Sigmoid colon (tissue), 3 donors: Measurements from ENCODE around the gene CAPN15.

ENCODE experiments used
- POLR2A ChIP-seq, 2 donors: fragments of 450-650 bp; IDR thresholded peaks; one replicate each; pipeline ENCODE4 v1.6.1; 2016; ENCODE audit warnings: antibody characterized with exemption in 2 of 2, mild to moderate bottlenecking in 2 of 2, moderate library complexity in 2 of 2
- TF ChIP-seq, protein P1 (sequence below), 4 experiments: fragments of 450-650 bp in 3 of 4; fragments of 200-600 bp in 1 of 4; IDR thresholded peaks; one replicate each; pipeline ENCODE4 v1.5.1; 2016 to 2019; ENCODE audit warnings: antibody characterized with exemption in 4 of 4, mild to moderate bottlenecking in 3 of 4, moderate library complexity in 2 of 4

DNA sequence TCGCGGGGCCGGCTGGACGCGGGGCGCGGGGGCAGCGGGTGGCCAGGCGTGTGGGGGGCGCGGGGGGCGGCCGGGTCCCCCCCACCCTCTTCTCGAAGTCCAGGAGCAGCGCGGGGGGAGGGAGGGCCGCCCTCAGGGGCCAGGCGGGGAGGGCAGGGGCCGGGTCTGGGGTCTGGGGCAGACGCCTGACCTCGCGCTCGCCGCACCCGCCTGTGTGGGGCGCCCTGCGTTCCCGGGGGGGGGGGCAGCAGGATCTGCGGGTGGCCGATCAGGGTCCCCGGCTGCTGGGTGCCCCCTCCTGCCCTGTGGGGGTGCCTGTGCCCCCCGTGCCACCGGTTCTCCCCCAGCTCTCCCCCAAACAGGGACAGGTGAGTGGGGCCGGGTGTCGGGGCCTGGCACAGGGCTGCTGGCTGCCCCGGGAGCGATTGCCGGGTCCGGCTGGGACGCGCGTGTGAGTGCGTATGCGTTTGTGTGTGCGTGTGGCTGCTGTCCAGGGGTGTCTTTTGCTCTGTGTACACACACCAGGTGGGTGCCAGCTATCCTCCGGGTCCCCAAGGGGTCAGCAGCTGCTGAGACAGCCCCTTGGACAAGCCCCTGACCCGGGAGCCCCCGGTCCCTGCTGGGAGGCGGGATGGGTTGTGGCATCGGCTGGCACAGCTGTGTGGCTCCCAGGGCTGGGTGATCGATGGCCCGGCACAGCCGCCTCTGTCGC, 33.3 kb downstream of the CAPN15 start:
- TF ChIP-seq, protein P1, sequence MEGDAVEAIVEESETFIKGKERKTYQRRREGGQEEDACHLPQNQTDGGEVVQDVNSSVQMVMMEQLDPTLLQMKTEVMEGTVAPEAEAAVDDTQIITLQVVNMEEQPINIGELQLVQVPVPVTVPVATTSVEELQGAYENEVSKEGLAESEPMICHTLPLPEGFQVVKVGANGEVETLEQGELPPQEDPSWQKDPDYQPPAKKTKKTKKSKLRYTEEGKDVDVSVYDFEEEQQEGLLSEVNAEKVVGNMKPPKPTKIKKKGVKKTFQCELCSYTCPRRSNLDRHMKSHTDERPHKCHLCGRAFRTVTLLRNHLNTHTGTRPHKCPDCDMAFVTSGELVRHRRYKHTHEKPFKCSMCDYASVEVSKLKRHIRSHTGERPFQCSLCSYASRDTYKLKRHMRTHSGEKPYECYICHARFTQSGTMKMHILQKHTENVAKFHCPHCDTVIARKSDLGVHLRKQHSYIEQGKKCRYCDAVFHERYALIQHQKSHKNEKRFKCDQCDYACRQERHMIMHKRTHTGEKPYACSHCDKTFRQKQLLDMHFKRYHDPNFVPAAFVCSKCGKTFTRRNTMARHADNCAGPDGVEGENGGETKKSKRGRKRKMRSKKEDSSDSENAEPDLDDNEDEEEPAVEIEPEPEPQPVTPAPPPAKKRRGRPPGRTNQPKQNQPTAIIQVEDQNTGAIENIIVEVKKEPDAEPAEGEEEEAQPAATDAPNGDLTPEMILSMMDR (IDR thresholded peaks at IDR 0.05) = no peak
- no peak for TF ChIP-seq POLR2A (IDR thresholded peaks at IDR 0.05)
